Measurements from ENCODE around the gene KRT71. TPM values are rescaled to one million over a fixed set of nuclear protein-coding genes. Genes with fewer than 3 reads are reported as not detected.

KRT71 gene
- total RNA-seq, 1 experiment from 2014 or later, result not detected

DNA sequence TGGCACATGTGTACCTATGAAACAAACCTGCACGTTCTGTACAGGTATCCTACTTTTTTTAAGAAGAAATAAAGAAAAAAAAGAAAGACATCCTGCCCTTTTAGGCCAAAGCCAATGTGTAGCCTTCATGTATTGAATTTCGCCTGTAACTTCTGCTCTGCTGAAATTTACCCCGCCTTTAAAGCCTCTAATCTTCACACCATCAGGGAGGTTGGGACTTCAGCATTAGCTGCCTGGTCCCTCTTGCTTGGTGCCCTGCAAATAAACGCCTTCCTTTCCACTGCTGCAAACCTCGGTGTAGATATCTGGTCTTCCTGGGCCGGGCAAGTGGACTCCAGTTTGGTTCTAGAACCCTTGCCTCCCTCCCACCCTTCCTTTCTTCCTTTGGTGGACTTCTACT is 2.6 kb upstream of the KRT71 start:
- ChIA-PET CTCF (no interaction called here), POLR2A (no interaction called here)
- no peak for ATAC-seq
- Histone ChIP-seq H3K4me3 (ENCODE audit: low read depth in 2 of 2, low read length in 2 of 2) (no peak overlapping the region), H3K9me3 (ENCODE audit: control insufficient read depth, insufficient read depth, low read depth, low read length) (no peaks in the 10 kb centered on the region), H3K27me3 (ENCODE audit: control insufficient read depth, insufficient read depth, low read length) (peaks cover 13% of the 10 kb centered on the region), H3K27ac (ENCODE audit: low read length) (no peak overlapping the region), H3K4me1 (ENCODE audit: control insufficient read depth, insufficient read depth, low read length) (no peaks in the 10 kb centered on the region), H3K36me3 (ENCODE audit: control insufficient read depth, insufficient read depth, low read length) (no peaks in the 10 kb centered on the region)
- no peak for DNase-seq (ENCODE audit: low read depth, low spot score)
- in situ Hi-C loops (cut with HindIII; ENCODE audit: low pct_unique_long_range_greater_than_20kb, low sequenced_read_pairs) (no loop called here), intact Hi-C loops (cut with micrococcal nuclease; ENCODE audit: unreplicated experiment) (no loop called here)
- BruUV-seq (replicated peaks), result no TSS peak
- no peak for TF ChIP-seq SIN3A (IDR thresholded peaks at IDR 0.05; ENCODE audit: borderline replicate concordance, insufficient read depth, low read depth, low read length)
- TF ChIP-seq, protein P1, sequence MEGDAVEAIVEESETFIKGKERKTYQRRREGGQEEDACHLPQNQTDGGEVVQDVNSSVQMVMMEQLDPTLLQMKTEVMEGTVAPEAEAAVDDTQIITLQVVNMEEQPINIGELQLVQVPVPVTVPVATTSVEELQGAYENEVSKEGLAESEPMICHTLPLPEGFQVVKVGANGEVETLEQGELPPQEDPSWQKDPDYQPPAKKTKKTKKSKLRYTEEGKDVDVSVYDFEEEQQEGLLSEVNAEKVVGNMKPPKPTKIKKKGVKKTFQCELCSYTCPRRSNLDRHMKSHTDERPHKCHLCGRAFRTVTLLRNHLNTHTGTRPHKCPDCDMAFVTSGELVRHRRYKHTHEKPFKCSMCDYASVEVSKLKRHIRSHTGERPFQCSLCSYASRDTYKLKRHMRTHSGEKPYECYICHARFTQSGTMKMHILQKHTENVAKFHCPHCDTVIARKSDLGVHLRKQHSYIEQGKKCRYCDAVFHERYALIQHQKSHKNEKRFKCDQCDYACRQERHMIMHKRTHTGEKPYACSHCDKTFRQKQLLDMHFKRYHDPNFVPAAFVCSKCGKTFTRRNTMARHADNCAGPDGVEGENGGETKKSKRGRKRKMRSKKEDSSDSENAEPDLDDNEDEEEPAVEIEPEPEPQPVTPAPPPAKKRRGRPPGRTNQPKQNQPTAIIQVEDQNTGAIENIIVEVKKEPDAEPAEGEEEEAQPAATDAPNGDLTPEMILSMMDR (IDR thresholded peaks at IDR 0.05), result no peak
- TF ChIP-seq, protein P2, sequence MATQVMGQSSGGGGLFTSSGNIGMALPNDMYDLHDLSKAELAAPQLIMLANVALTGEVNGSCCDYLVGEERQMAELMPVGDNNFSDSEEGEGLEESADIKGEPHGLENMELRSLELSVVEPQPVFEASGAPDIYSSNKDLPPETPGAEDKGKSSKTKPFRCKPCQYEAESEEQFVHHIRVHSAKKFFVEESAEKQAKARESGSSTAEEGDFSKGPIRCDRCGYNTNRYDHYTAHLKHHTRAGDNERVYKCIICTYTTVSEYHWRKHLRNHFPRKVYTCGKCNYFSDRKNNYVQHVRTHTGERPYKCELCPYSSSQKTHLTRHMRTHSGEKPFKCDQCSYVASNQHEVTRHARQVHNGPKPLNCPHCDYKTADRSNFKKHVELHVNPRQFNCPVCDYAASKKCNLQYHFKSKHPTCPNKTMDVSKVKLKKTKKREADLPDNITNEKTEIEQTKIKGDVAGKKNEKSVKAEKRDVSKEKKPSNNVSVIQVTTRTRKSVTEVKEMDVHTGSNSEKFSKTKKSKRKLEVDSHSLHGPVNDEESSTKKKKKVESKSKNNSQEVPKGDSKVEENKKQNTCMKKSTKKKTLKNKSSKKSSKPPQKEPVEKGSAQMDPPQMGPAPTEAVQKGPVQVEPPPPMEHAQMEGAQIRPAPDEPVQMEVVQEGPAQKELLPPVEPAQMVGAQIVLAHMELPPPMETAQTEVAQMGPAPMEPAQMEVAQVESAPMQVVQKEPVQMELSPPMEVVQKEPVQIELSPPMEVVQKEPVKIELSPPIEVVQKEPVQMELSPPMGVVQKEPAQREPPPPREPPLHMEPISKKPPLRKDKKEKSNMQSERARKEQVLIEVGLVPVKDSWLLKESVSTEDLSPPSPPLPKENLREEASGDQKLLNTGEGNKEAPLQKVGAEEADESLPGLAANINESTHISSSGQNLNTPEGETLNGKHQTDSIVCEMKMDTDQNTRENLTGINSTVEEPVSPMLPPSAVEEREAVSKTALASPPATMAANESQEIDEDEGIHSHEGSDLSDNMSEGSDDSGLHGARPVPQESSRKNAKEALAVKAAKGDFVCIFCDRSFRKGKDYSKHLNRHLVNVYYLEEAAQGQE (IDR thresholded peaks at IDR 0.05; ENCODE audit: insufficient read depth in 1 of 2, low read depth in 2 of 2, low read length in 1 of 2), result no peak
- no peak for TF ChIP-seq POLR2AphosphoS5 (IDR thresholded peaks at IDR 0.05; ENCODE audit: low read depth, low read length)
- TF ChIP-seq TCF7L2 (IDR thresholded peaks at IDR 0.05; ENCODE audit: low read depth, low read length), result no peak

GRCh38 chr12:52552055-52552454 is 890 bp downstream of the KRT71 start:
- CTCF ChIA-PET, result no interaction called here

More at GRCh38 chr12:52552055-52552454, 890 bp downstream of the KRT71 start:
- H3K9me3 ChIP-seq (ENCODE audit: control insufficient read depth, insufficient read depth, low read depth, low read length), result no peaks in the 10 kb centered on the region
- ATAC-seq (no peak), DNase-seq (ENCODE audit: low read depth, low spot score) (no peak)
- no peaks in the 10 kb centered on the region for H3K36me3 ChIP-seq (ENCODE audit: control insufficient read depth, insufficient read depth, low read length)
- no peaks in the 10 kb centered on the region for H3K4me1 ChIP-seq (ENCODE audit: control insufficient read depth, insufficient read depth, low read length)
- POLR2A ChIA-PET, result no interaction called here
- intact Hi-C loops (cut with micrococcal nuclease; ENCODE audit: unreplicated experiment) (no loop called here), in situ Hi-C loops (cut with HindIII; ENCODE audit: low pct_unique_long_range_greater_than_20kb, low sequenced_read_pairs) (no loop called here)
- H3K27ac ChIP-seq (ENCODE audit: low read length), result no peak overlapping the region
- BruUV-seq (replicated peaks), result no TSS peak
- no peak for TF ChIP-seq SIN3A (IDR thresholded peaks at IDR 0.05; ENCODE audit: borderline replicate concordance, insufficient read depth, low read depth, low read length)
- TF ChIP-seq TCF7L2 (IDR thresholded peaks at IDR 0.05; ENCODE audit: low read depth, low read length), result no peak
- TF ChIP-seq POLR2AphosphoS5 (IDR thresholded peaks at IDR 0.05; ENCODE audit: low read depth, low read length), result no peak
- TF ChIP-seq, protein P2 (IDR thresholded peaks at IDR 0.05; ENCODE audit: insufficient read depth in 1 of 2, low read depth in 2 of 2, low read length in 1 of 2), result no peak
- TF ChIP-seq, protein P1 (IDR thresholded peaks at IDR 0.05), result no peak
- peaks cover 10% of the 10 kb centered on the region for H3K27me3 ChIP-seq (ENCODE audit: control insufficient read depth, insufficient read depth, low read length)
- no peak overlapping the region for H3K4me3 ChIP-seq (ENCODE audit: low read depth in 2 of 2, low read length in 2 of 2)

All from Panc1 (cell line).